ENCODE data around the gene ATP1A1.

ATP1A1 gene

DNA sequence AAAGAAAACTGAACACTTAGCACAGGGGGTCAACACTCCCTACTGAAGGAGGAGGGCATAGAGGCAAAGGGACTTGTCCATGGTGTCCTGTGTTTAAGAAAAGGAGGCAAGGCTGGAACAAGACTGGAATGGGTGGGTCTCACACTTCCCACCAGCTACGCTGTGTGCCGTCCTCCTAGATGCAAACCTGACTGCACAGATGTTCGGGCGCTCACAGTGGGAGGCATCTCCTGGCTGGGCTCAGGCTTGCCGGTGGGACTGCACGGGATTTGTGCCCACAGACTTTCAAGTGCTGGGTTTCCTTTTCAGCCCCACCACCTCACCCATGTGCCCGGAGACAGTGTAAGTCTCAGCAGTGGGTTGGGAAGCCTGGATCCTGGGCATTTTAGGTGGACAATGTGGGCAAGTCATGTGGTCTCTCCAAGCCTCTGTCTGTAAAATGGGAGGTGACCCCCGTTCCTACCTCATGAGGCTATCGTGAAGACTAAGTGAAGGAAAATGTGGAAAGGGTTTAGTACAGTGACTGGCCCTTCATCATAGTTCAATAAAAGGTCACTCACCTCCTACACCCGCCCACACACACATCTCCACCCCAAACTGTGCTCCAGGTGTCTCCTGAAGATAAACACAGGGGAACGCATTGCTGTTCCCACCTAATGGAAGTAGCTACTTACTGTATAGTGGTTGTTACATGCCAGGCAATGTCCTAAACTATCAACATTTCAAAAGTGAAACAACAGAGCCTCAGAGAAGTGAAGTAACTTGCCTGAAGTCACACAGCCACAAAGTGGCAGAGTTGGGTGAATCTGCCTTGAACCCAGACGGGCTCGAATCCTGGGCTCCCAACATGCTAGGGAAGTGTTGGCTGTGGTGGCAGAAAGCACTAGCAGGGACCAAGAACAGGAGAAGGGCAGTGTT lies 36.0 kb downstream of the ATP1A1 start:
- H3K4me3 ChIP-seq (ENCODE audit: low read depth, low read length) = no peak overlapping the region

GRCh38 chr1:116409751-116410191 lies 36.7 kb downstream of the ATP1A1 start:
- no peak overlapping the region for H3K4me3 ChIP-seq (ENCODE audit: low read depth, low read length)
- TF ChIP-seq, protein P1, sequence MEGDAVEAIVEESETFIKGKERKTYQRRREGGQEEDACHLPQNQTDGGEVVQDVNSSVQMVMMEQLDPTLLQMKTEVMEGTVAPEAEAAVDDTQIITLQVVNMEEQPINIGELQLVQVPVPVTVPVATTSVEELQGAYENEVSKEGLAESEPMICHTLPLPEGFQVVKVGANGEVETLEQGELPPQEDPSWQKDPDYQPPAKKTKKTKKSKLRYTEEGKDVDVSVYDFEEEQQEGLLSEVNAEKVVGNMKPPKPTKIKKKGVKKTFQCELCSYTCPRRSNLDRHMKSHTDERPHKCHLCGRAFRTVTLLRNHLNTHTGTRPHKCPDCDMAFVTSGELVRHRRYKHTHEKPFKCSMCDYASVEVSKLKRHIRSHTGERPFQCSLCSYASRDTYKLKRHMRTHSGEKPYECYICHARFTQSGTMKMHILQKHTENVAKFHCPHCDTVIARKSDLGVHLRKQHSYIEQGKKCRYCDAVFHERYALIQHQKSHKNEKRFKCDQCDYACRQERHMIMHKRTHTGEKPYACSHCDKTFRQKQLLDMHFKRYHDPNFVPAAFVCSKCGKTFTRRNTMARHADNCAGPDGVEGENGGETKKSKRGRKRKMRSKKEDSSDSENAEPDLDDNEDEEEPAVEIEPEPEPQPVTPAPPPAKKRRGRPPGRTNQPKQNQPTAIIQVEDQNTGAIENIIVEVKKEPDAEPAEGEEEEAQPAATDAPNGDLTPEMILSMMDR (IDR thresholded peaks at IDR 0.05; ENCODE audit: low read depth, low read length) = no peak

More for the DNA sequence above, 36.0 kb downstream of the ATP1A1 start:
- TF ChIP-seq, protein P1 (IDR thresholded peaks at IDR 0.05; ENCODE audit: low read depth, low read length) = no peak

GRCh38 chr1:116411784-116412479 lies 38.9 kb downstream of the ATP1A1 start:
- TF ChIP-seq, protein P1 (IDR thresholded peaks at IDR 0.05; ENCODE audit: low read depth, low read length) = no peak
- no peak overlapping the region for H3K4me3 ChIP-seq (ENCODE audit: low read depth, low read length)

- TF ChIP-seq, protein P1 (IDR thresholded peaks at IDR 0.05; ENCODE audit: low read depth, low read length) = no peak
- no peak overlapping the region for H3K4me3 ChIP-seq (ENCODE audit: low read depth, low read length)
Observed at GRCh38 chr1:116412480-116412798, 39.4 kb downstream of the ATP1A1 start.

DNA sequence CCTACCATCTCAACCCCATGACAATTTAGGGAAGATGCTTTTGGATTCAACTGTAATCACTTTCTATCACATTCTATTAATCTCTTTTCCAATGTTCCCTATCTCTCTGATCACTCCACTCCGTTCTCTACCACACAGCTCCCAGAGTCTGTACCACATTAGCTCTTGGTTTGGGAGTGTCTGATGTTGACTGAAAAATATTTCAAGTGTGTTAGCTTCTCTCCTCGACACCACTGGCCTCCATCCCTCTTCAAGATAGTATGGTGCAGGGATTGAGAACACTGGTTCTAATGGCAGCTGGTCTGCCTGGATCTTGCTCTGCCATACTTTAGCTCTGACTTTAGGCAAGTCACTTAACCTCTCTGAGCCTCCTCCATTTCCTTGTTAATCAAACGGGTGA lies 39.9 kb downstream of the ATP1A1 start:
- TF ChIP-seq, protein P1 (IDR thresholded peaks at IDR 0.05; ENCODE audit: low read depth, low read length) = no peak

GRCh38 chr1:116413414-116413813 lies 40.4 kb downstream of the ATP1A1 start:
- TF ChIP-seq, protein P1 (IDR thresholded peaks at IDR 0.05; ENCODE audit: low read depth, low read length) = no peak
- H3K4me3 ChIP-seq (ENCODE audit: low read depth, low read length) = no peak overlapping the region

More for the DNA sequence above, 39.9 kb downstream of the ATP1A1 start:
- H3K4me3 ChIP-seq (ENCODE audit: low read depth, low read length) = no peak overlapping the region

DNA sequence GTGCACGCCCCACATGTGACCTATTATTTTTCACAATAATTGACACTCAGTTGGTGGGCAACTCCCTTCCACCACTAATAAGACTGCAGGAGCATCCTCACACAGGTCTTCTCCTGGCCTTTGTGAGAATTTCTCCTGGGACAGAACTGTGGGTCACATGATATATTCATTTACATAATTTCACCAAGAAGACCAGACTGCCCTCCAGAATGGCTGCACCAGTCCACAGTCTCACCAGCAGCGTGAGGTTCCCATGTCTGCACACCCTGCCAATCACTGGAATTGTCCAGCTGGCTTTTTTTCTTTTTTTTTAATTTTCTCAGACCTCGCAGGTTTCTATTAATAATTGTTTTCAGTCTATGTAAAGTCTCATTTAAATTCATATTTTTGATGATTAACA lies 41.3 kb downstream of the ATP1A1 start:
- H3K4me3 ChIP-seq (ENCODE audit: low read depth, low read length) = no peak overlapping the region
- TF ChIP-seq, protein P1 (IDR thresholded peaks at IDR 0.05; ENCODE audit: low read depth, low read length) = no peak
